Cardiac ventricle fibroblast (primary cell): Measurements from ENCODE around the gene SIVA1. TPM values are rescaled to one million over a fixed set of nuclear protein-coding genes. Genes with fewer than 3 reads are reported as not detected.

ENCODE experiments used
- total RNA-seq: library from RNA; depleted of rRNA; stranded (reverse); fragments of >200 nt; gene quantifications from 2 replicates; pipeline ENCODE4 v1.2.3, GENCODE V29; 2015

The SIVA1 gene
- total RNA-seq = 174 and 204 TPM in 2 replicates

GRCh38 chr14:104752735-104753527 is at the start of gene SIVA1:
Gene SIVA1 (plus strand): TSS chr14:104753147. CDS start chr14:104753202, 55 bp downstream.

GRCh38 chr14:104723651-104724406 is 29.1 kb upstream of the SIVA1 start, which contains the start of gene ADSS1:
Gene ADSS1 (plus strand): TSS chr14:104724229. CDS start chr14:104724271, 42 bp downstream.

DNA sequence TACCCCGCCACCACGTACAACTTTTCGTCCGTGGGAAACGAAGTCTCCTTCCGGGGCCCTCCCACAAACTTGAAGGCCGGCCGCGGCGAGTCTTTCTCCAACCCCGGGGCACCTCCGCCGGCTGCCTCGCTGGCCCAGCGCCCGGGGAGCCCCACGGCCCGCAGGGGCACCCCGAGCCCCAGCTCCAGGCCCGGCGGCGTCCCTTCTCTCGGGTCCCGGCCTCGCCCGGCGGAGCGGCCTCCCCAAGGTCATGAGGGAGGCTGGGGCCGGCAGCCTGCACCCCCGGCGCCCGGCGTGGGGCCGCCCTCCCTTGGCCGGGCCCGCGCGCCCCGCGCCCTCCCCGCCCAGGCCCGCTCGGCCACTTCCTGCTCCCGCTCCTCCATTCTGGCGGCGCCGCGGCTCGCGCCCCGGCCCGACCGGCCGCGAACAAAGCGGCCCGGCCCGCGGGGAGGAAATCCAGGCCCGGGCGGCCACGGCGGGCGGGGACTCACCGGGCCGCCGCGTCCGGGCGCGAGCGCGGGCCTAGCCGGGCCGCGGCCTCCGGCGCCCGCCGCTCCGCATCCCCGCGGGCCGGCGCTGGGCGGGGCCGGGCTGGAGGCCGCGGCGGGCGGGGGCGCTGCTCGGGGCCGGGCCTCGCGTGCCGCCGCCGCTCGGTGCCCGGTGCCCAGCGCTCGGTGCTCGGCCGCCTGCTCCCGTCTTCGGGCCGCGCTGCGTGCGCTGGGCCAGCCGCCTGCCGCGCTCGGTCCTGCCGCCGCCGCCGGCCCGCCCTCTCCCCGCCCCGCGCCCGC is 42.2 kb downstream of the SIVA1 start, which contains the start of gene AKT1:
Gene AKT1, minus strand, starts transcription at position 756 of the 788 bp plus-strand sequence. CDS start 3,105 bp downstream, outside the sequence.

GRCh38 chr14:104800771-104801519 is 48.0 kb downstream of the SIVA1 start, which contains the start of gene ZBTB42:
Gene ZBTB42 (plus strand): TSS chr14:104801101. CDS start chr14:104801198, 97 bp downstream.

Other genes starting within 250 kb of the SIVA1 start
- gene C14orf180, start 173.4 kb upstream of the SIVA1 start, total RNA-seq = not detected in 2 replicates
- gene TMEM179, start 148.4 kb upstream of the SIVA1 start, total RNA-seq = not detected in 2 replicates
- 52.0 and 52.7 TPM in 2 replicates for gene INF2, start 63.5 kb upstream of the SIVA1 start, total RNA-seq
- gene ADSS1, start 28.9 kb upstream of the SIVA1 start, total RNA-seq = 7.1 and 9.4 TPM in 2 replicates
- gene AKT1, start 42.6 kb downstream of the SIVA1 start, total RNA-seq = 79.4 and 83.0 TPM in 2 replicates
- gene ZBTB42, start 48.0 kb downstream of the SIVA1 start, total RNA-seq = 2.2 and 3.1 TPM in 2 replicates
- 10.3 and 12.1 TPM in 2 replicates for gene CEP170B, start 112.1 kb downstream of the SIVA1 start, total RNA-seq
- 0.05 TPM in 1 of 2 replicates, not detected in the other for gene PLD4, start 171.7 kb downstream of the SIVA1 start, total RNA-seq
- 56.2 and 56.9 TPM in 2 replicates for gene AHNAK2, start 225.2 kb downstream of the SIVA1 start, total RNA-seq
- gene CLBA1, start 232.6 kb downstream of the SIVA1 start, total RNA-seq = 3.1 and 6.6 TPM in 2 replicates